HEK293 (cell line): ENCODE measurements around the gene ANO3.
"Not testable (repeated sequence)": the region's sequence is repeated elsewhere in the genome, so short reads cannot be mapped to it uniquely, and the experiment has no call there.

Source experiments
- CTCF ChIA-PET: fragments of 350-600 bp; formaldehyde crosslinking; extraction: SDS; loops from one replicate; lab custom pipeline; 2021; ENCODE audit warnings: antibody characterized with exemption; lab: Yijun Ruan, JAX
- POLR2A ChIA-PET: fragments of 300-600 bp; formaldehyde crosslinking; extraction: SDS; loops from one replicate; lab custom pipeline; 2020; ENCODE audit warnings: antibody characterized with exemption, inconsistent platforms; lab: Yijun Ruan, JAX
- H3K27ac ChIP-seq: fragments of 200-500 bp; sonication (Bioruptor generic); 2 replicates; pipeline ENCODE4 v1.5.1; 2014; ENCODE audit warnings: low read depth, low read length, control low read depth, inconsistent platforms; ENCODE audit errors: extremely low read depth
- H3K36me3 ChIP-seq, 2 experiments: fragments of 200-500 bp in 1 of 2; sonication (Bioruptor generic) in 1 of 2; 1 replicate in 1 of 2; 2 replicates in 1 of 2; pipeline ENCODE4 v1.5.1; 2014 to 2017; ENCODE audit warnings: inconsistent platforms in 2 of 2, low read length in 2 of 2; ENCODE audit not compliant: control insufficient read depth in 2 of 2, insufficient read depth in 1 of 2
- H3K4me1 ChIP-seq: fragments of 200-500 bp; sonication (Bioruptor generic); 2 replicates; pipeline ENCODE4 v1.5.1; 2014; ENCODE audit warnings: mild to moderate bottlenecking, low read length, inconsistent platforms; ENCODE audit not compliant: control insufficient read depth, insufficient read depth
- H3K4me3 ChIP-seq: 2 replicates; pipeline ENCODE4 v1.5.1; 2011; ENCODE audit warnings: low read depth, mild to moderate bottlenecking, control low read depth, low read length, moderate library complexity
- H3K9me3 ChIP-seq: fragments of 200-500 bp; sonication (Bioruptor generic); 2 replicates; pipeline ENCODE4 v1.5.1; 2014; ENCODE audit warnings: low read depth, low read length, inconsistent platforms; ENCODE audit not compliant: control insufficient read depth, insufficient read depth
- HOXC10 ChIP-seq: sonication (generic); formaldehyde crosslinking; IDR thresholded peaks from 2 replicates; pipeline ENCODE4 v1.8.1; 2023; ENCODE audit warnings: mild to moderate bottlenecking, missing genetic modification reagents
- HOXD13 ChIP-seq: sonication (generic); formaldehyde crosslinking; IDR thresholded peaks from 2 replicates; pipeline ENCODE4 v1.8.0; 2022; ENCODE audit warnings: missing genetic modification reagents, borderline replicate concordance
- SP3 ChIP-seq: fragments of 450-650 bp; formaldehyde crosslinking; IDR thresholded peaks from 2 replicates; pipeline ENCODE4 v1.5.1; 2016; ENCODE audit warnings: missing biosample characterization, missing genetic modification characterization
- ZBTB7A ChIP-seq: fragments of 450-650 bp; formaldehyde crosslinking; IDR thresholded peaks from 2 replicates; pipeline ENCODE4 v1.5.1; 2016; ENCODE audit warnings: low read depth, missing biosample characterization, missing genetic modification characterization
- ZFP69B ChIP-seq: fragments of 450-650 bp; formaldehyde crosslinking; IDR thresholded peaks from 2 replicates; pipeline ENCODE4 v1.5.1; 2016; ENCODE audit warnings: missing biosample characterization, missing genetic modification characterization
- ZNF157 ChIP-seq: fragments of 450-650 bp; formaldehyde crosslinking; IDR thresholded peaks from 2 replicates; pipeline ENCODE4 v1.5.1; 2016; ENCODE audit warnings: missing biosample characterization, missing genetic modification characterization
- ZNF169 ChIP-seq: fragments of 450-650 bp; formaldehyde crosslinking; IDR thresholded peaks from 2 replicates; pipeline ENCODE4 v1.5.1; 2016; ENCODE audit warnings: missing biosample characterization, missing genetic modification characterization
- ZNF202 ChIP-seq: fragments of 450-650 bp; formaldehyde crosslinking; IDR thresholded peaks from 2 replicates; pipeline ENCODE4 v1.5.1; 2016; ENCODE audit warnings: missing biosample characterization, missing genetic modification characterization, borderline replicate concordance
- ZNF221 ChIP-seq: fragments of 450-650 bp; formaldehyde crosslinking; IDR thresholded peaks from 2 replicates; pipeline ENCODE4 v1.5.1; 2017; ENCODE audit warnings: missing biosample characterization, missing genetic modification characterization, borderline replicate concordance
- ZNF223 ChIP-seq: fragments of 450-650 bp; formaldehyde crosslinking; IDR thresholded peaks from 2 replicates; pipeline ENCODE4 v1.5.1; 2016; ENCODE audit warnings: missing biosample characterization, missing genetic modification characterization
- ZNF23 ChIP-seq: fragments of 450-650 bp; formaldehyde crosslinking; IDR thresholded peaks from 2 replicates; pipeline ENCODE4 v1.5.1; 2016; ENCODE audit warnings: missing biosample characterization, missing genetic modification characterization, borderline replicate concordance
- ZNF544 ChIP-seq: fragments of 450-650 bp; formaldehyde crosslinking; IDR thresholded peaks from 2 replicates; pipeline ENCODE4 v1.5.0; 2017; ENCODE audit warnings: missing biosample characterization, missing genetic modification characterization
- ZNF548 ChIP-seq: fragments of 450-650 bp; formaldehyde crosslinking; IDR thresholded peaks from 2 replicates; pipeline ENCODE4 v1.5.1; 2016; ENCODE audit warnings: missing biosample characterization, missing genetic modification characterization
- ZNF571 ChIP-seq: fragments of 450-650 bp; formaldehyde crosslinking; IDR thresholded peaks from 2 replicates; pipeline ENCODE4 v1.5.0; 2017; ENCODE audit warnings: missing biosample characterization, missing genetic modification characterization
- ZNF660 ChIP-seq: fragments of 450-650 bp; IDR thresholded peaks from 2 replicates; pipeline ENCODE4 v1.5.1; 2018; ENCODE audit warnings: missing biosample characterization, mild to moderate bottlenecking, missing genetic modification characterization
- TF ChIP-seq, protein P1 (sequence below): fragments of 450-650 bp; formaldehyde crosslinking; IDR thresholded peaks from 2 replicates; pipeline ENCODE4 v1.5.1; 2016; ENCODE audit warnings: missing biosample characterization, missing genetic modification characterization
- TF ChIP-seq, protein P2 (sequence below): fragments of 450-650 bp; formaldehyde crosslinking; IDR thresholded peaks from 2 replicates; pipeline ENCODE4 v1.5.1; 2016; ENCODE audit warnings: missing biosample characterization, missing genetic modification characterization
- TF ChIP-seq, protein P3 (sequence below): fragments of 450-650 bp; formaldehyde crosslinking; IDR thresholded peaks from 2 replicates; pipeline ENCODE4 v1.5.1; 2016; ENCODE audit warnings: missing biosample characterization, missing genetic modification characterization
- TF ChIP-seq, protein P4 (sequence below): IDR thresholded peaks from 2 replicates; pipeline ENCODE4 v1.6.1; 2011; ENCODE audit warnings: mild to moderate bottlenecking, low read depth, low read length, borderline replicate concordance
- TF ChIP-seq, protein P5 (sequence below): fragments of 450-650 bp; formaldehyde crosslinking; IDR thresholded peaks from 2 replicates; pipeline ENCODE4 v1.5.1; 2016; ENCODE audit warnings: missing biosample characterization, missing genetic modification characterization

Gene ANO3

DNA sequence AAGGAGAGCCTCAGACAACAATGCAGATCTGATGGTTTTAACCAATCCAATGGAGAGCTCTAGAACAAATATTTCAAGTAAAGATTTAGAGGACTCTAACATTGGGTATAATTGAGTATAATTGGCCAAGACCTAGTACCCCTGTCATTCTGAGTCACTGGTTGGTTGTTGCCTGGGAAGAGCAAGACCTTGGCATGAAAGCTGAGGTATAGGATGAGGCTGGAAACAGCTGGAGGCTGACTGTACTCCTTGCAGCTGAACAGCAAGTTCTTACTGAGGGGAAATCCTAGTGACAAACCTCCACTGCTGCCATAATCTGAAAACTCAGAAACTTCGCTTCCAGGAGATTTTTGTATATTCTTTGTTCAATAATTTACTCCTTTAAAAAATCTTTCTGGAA is 294.4 kb downstream of the ANO3 start:
- Histone ChIP-seq H3K4me1 (peaks cover 7% of the 10 kb centered on the region; the same call in 1 of the 2 replicates), H3K9me3 (no peaks in the 10 kb centered on the region), H3K4me3 (no peak overlapping the region), H3K36me3 (no peaks in the 10 kb centered on the region), H3K27ac (no peak overlapping the region)
- TF ChIP-seq, protein P1, sequence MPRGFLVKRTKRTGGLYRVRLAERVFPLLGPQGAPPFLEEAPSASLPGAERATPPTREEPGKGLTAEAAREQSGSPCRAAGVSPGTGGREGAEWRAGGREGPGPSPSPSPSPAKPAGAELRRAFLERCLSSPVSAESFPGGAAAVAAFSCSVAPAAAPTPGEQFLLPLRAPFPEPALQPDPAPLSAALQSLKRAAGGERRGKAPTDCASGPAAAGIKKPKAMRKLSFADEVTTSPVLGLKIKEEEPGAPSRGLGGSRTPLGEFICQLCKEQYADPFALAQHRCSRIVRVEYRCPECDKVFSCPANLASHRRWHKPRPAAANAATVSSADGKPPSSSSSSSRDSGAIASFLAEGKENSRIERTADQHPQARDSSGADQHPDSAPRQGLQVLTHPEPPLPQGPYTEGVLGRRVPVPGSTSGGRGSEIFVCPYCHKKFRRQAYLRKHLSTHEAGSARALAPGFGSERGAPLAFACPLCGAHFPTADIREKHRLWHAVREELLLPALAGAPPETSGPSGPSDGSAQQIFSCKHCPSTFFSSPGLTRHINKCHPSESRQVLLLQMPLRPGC: no peak
- TF ChIP-seq ZNF221 (tag by site-specific recombination): no peak
- TF ChIP-seq, protein P2, sequence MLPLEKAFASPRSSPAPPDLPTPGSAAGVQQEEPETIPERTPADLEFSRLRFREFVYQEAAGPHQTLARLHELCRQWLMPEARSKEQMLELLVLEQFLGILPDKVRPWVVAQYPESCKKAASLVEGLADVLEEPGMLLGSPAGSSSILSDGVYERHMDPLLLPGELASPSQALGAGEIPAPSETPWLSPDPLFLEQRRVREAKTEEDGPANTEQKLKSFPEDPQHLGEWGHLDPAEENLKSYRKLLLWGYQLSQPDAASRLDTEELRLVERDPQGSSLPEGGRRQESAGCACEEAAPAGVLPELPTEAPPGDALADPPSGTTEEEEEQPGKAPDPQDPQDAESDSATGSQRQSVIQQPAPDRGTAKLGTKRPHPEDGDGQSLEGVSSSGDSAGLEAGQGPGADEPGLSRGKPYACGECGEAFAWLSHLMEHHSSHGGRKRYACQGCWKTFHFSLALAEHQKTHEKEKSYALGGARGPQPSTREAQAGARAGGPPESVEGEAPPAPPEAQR: no peak
- TF ChIP-seq, protein P3, sequence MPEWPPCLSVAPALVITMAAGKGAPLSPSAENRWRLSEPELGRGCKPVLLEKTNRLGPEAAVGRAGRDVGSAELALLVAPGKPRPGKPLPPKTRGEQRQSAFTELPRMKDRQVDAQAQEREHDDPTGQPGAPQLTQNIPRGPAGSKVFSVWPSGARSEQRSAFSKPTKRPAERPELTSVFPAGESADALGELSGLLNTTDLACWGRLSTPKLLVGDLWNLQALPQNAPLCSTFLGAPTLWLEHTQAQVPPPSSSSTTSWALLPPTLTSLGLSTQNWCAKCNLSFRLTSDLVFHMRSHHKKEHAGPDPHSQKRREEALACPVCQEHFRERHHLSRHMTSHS (tag by site-specific recombination): no peak
- no peak for TF ChIP-seq ZNF202 (tag by site-specific recombination)
- TF ChIP-seq ZBTB7A (tag by site-specific recombination): no peak
- no peak for TF ChIP-seq ZNF544
- TF ChIP-seq ZNF571 (tag by site-specific recombination): no peak
- no peak for TF ChIP-seq ZNF157
- TF ChIP-seq HOXC10 (CRISPR knock-in tag): no peak
- TF ChIP-seq ZFP69B (tag by site-specific recombination): no peak
- TF ChIP-seq, protein P4, sequence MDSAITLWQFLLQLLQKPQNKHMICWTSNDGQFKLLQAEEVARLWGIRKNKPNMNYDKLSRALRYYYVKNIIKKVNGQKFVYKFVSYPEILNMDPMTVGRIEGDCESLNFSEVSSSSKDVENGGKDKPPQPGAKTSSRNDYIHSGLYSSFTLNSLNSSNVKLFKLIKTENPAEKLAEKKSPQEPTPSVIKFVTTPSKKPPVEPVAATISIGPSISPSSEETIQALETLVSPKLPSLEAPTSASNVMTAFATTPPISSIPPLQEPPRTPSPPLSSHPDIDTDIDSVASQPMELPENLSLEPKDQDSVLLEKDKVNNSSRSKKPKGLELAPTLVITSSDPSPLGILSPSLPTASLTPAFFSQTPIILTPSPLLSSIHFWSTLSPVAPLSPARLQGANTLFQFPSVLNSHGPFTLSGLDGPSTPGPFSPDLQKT: no peak
- TF ChIP-seq ZNF23: no peak
- TF ChIP-seq HOXD13 (CRISPR knock-in tag): no peak
- TF ChIP-seq, protein P5, sequence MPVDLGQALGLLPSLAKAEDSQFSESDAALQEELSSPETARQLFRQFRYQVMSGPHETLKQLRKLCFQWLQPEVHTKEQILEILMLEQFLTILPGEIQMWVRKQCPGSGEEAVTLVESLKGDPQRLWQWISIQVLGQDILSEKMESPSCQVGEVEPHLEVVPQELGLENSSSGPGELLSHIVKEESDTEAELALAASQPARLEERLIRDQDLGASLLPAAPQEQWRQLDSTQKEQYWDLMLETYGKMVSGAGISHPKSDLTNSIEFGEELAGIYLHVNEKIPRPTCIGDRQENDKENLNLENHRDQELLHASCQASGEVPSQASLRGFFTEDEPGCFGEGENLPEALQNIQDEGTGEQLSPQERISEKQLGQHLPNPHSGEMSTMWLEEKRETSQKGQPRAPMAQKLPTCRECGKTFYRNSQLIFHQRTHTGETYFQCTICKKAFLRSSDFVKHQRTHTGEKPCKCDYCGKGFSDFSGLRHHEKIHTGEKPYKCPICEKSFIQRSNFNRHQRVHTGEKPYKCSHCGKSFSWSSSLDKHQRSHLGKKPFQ: no peak
- TF ChIP-seq ZNF223 (tag by site-specific recombination): no peak
- no peak for TF ChIP-seq ZNF169
- no peak for TF ChIP-seq ZNF548 (tag by site-specific recombination)
- TF ChIP-seq ZNF660 (tag by site-specific recombination): no peak
- ChIA-PET CTCF (interaction anchor here (0.7 kb wide), 1 partner anchor 24 kb away, joined by 3 read pairs; no protein-coding TSS in a partner anchor), POLR2A (no interaction called here)

DNA sequence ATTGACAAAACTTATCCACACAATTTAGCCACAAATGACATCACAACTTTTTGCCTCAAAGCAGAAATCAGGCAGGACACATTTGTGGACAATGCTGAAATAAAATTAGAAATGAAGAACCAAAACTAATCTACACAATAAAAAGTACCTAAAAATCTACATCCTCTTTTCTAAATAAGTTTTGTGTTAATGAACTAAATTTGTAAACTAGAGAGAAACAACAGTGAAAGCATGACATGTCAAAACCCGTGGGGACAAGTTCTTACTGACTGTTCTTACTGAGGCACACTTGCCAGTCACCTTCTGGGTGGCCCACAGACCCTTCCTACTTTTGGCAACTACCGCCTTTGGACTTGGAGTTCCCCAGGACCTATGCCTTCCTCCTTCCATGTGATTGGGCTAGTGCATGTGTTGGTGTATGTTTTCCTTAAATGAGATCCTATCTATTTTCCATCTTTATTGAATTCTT is 300.8 kb downstream of the ANO3 start:
- Histone ChIP-seq H3K4me1 (no peaks in the 10 kb centered on the region), H3K9me3 (no peaks in the 10 kb centered on the region), H3K4me3 (no peak overlapping the region), H3K27ac (no peak overlapping the region), H3K36me3 (no peaks in the 10 kb centered on the region)
- ChIA-PET CTCF (no interaction called here), POLR2A (no interaction called here)
- no peak for TF ChIP-seq SP3 (tag by site-specific recombination)

DNA sequence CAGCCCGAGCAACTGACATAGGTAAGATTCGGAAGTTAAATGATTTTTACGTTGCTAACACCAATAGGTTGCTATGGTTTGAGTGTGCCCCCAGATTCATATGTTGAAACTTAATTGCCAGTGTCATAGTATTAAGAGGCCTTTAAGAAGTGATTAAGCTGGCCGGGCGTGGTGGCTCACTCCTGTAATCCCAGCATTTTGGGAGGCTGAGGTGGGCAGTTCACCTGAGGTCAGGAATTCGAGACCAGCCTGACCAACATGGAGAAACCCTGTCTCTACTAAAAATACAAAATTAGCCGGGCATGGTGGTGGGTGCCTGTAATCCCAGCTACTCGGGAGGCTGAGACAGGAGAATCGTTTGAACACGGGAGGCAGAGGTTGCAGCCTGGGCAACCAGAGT is 311.4 kb downstream of the ANO3 start:
- H3K36me3 ChIP-seq, H3K4me1 ChIP-seq, CTCF ChIA-PET, POLR2A ChIA-PET, H3K4me3 ChIP-seq, H3K27ac ChIP-seq, H3K9me3 ChIP-seq: not testable (repeated sequence)
